HepG2 (cell line): Measurements from ENCODE around the gene RPTOR.

Source experiments
- ATF1 ChIP-seq: IDR thresholded peaks from 2 replicates; pipeline ENCODE4 v1.6.1; 2016; ENCODE audit warnings: mild to moderate bottlenecking, control low read depth
- NCOA1 ChIP-seq: sonication (generic); formaldehyde crosslinking; IDR thresholded peaks from 2 replicates; pipeline ENCODE4 v1.9.0; 2021; ENCODE audit warnings: missing genetic modification reagents
- POLR2A ChIP-seq, 2 experiments: IDR thresholded peaks; 2 replicates each; pipeline ENCODE4 v1.6.1; 2011; ENCODE audit warnings: low read depth in 2 of 2, low read length in 2 of 2, mild to moderate bottlenecking in 1 of 2, moderate library complexity in 1 of 2; ENCODE audit not compliant: insufficient read depth in 1 of 2
- RNF2 ChIP-seq: fragments of 450-650 bp; conservative IDR thresholded peaks from 2 replicates; pipeline ENCODE4 v1.6.1; 2016; ENCODE audit warnings: low read depth
- RXRA ChIP-seq: sonication (generic); formaldehyde crosslinking; IDR thresholded peaks from 2 replicates; pipeline ENCODE4 v1.5.1; 2020; ENCODE audit warnings: missing genetic modification reagents
- ZNF724P ChIP-seq: sonication (generic); formaldehyde crosslinking; IDR thresholded peaks from 2 replicates; pipeline ENCODE4 v1.8.0; 2022; ENCODE audit warnings: missing genetic modification reagents, borderline replicate concordance
- ZNF768 ChIP-seq: sonication (generic); formaldehyde crosslinking; IDR thresholded peaks from 2 replicates; pipeline ENCODE4 v1.4.0; 2020; ENCODE audit warnings: missing genetic modification reagents

GRCh38 chr17:80671825-80672110 lies 127.1 kb downstream of the RPTOR start:
- no peak for TF ChIP-seq POLR2A (IDR thresholded peaks at IDR 0.05; ENCODE audit: insufficient read depth in 1 of 2, low read depth in 2 of 2, low read length in 2 of 2)
- TF ChIP-seq ZNF724P: no peak
- TF ChIP-seq RNF2: no peak
- no peak for TF ChIP-seq ATF1 (CRISPR knock-in tag)
- TF ChIP-seq ZNF768 (CRISPR knock-in tag): no peak
- no peak for TF ChIP-seq RXRA (CRISPR knock-in tag)
- no peak; the same call in 1 of the 2 replicates for TF ChIP-seq NCOA1 (CRISPR knock-in tag)
